B cell (primary cell): ENCODE results near the gene C16orf82.

Source experiments
- CTCF ChIP-seq: fragments of 200-600 bp; IDR thresholded peaks from one replicate; pipeline ENCODE4 v1.8.0; 2022; ENCODE audit warnings: antibody characterized with exemption, mild to moderate bottlenecking
- EZH2 ChIP-seq: IDR thresholded peaks from 2 replicates; pipeline ENCODE4 v1.6.1; 2012; ENCODE audit warnings: borderline replicate concordance, low read depth, mild to moderate bottlenecking, moderate library complexity, low read length; ENCODE audit not compliant: insufficient read depth, poor library complexity, severe bottlenecking

- TF ChIP-seq CTCF (no peak), EZH2 (no peak)
Observed at GRCh38 chr16:27027971-27028370, 38.8 kb upstream of the C16orf82 start.
